ENCODE data around the gene AP1AR.
A peak's percentile ranks its signal among the peaks of the same experiment; 100 is the strongest.

Gene AP1AR

GRCh38 chr4:112284662-112285411 lies 53.2 kb downstream of the AP1AR start:
- peak; percentile 56 for DNase-seq (ENCODE audit: low read depth)
- TF ChIP-seq, protein P1, sequence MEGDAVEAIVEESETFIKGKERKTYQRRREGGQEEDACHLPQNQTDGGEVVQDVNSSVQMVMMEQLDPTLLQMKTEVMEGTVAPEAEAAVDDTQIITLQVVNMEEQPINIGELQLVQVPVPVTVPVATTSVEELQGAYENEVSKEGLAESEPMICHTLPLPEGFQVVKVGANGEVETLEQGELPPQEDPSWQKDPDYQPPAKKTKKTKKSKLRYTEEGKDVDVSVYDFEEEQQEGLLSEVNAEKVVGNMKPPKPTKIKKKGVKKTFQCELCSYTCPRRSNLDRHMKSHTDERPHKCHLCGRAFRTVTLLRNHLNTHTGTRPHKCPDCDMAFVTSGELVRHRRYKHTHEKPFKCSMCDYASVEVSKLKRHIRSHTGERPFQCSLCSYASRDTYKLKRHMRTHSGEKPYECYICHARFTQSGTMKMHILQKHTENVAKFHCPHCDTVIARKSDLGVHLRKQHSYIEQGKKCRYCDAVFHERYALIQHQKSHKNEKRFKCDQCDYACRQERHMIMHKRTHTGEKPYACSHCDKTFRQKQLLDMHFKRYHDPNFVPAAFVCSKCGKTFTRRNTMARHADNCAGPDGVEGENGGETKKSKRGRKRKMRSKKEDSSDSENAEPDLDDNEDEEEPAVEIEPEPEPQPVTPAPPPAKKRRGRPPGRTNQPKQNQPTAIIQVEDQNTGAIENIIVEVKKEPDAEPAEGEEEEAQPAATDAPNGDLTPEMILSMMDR (IDR thresholded peaks at IDR 0.05; ENCODE audit: control insufficient read depth, extremely low read depth, insufficient read depth), result no peak
- H3K4me3 ChIP-seq (ENCODE audit: low read depth, low read length), result peak overlapping the region; percentile 74

- TF ChIP-seq, protein P1 (IDR thresholded peaks at IDR 0.05; ENCODE audit: control insufficient read depth, extremely low read depth, insufficient read depth), result no peak
- H3K4me3 ChIP-seq (ENCODE audit: low read depth, low read length), result no peak overlapping the region
- DNase-seq (ENCODE audit: low read depth), result no peak
Measured at GRCh38 chr4:112287258-112287989, 55.8 kb downstream of the AP1AR start.

- H3K4me3 ChIP-seq (ENCODE audit: low read depth, low read length), result no peak overlapping the region
- TF ChIP-seq, protein P1 (IDR thresholded peaks at IDR 0.05; ENCODE audit: control insufficient read depth, extremely low read depth, insufficient read depth), result no peak
Measured at GRCh38 chr4:112288455-112288854, 56.9 kb downstream of the AP1AR start.

DNA sequence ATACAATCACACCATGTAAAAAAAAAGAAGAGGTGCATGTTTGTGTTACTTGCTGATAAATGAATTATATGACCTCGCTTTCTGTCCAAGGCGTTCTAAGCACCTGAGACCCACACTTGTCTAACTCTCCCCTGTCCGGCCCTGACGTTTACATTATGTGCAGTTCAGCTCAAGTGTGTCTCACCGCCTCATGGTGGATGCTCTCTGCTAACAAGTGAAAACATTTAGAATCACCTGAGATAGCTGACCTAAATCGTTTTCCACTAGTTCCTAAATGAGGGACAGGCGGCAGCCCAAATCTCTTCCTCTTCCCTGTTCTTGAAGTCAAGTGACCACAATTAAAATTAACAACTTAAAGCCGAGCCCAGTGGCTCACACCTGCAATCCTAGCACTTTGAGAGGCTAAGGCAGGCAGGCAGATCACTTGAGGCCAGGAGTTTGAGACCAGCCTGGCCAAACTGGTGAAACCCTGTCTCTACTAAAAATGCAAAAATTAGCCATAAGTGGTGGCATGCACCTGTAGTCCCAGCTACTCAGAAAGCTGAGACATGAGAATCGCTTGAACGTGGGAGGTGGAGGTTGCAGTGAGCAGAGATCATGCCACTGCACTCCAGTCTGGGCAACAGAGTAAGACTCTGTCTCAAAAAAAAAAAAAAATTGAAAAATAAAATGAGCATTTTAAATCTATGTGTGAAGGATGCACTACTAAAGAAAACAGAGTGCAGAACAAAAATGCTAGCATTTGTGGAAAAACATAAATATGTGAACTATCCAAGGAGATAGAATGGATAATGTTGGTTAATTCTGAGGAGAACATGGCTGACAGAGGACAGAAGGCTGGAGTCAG lies 58.0 kb downstream of the AP1AR start:
- TF ChIP-seq, protein P1 (IDR thresholded peaks at IDR 0.05; ENCODE audit: control insufficient read depth, extremely low read depth, insufficient read depth), result no peak

More at GRCh38 chr4:112288455-112288854, 56.9 kb downstream of the AP1AR start:
- no peak for DNase-seq (ENCODE audit: low read depth)

GRCh38 chr4:112290341-112290740 lies 58.8 kb downstream of the AP1AR start:
- TF ChIP-seq, protein P1 (IDR thresholded peaks at IDR 0.05; ENCODE audit: control insufficient read depth, extremely low read depth, insufficient read depth), result no peak

More for the DNA sequence above, 58.0 kb downstream of the AP1AR start:
- no peak for DNase-seq (ENCODE audit: low read depth)
- no peak overlapping the region for H3K4me3 ChIP-seq (ENCODE audit: low read depth, low read length)

DNA sequence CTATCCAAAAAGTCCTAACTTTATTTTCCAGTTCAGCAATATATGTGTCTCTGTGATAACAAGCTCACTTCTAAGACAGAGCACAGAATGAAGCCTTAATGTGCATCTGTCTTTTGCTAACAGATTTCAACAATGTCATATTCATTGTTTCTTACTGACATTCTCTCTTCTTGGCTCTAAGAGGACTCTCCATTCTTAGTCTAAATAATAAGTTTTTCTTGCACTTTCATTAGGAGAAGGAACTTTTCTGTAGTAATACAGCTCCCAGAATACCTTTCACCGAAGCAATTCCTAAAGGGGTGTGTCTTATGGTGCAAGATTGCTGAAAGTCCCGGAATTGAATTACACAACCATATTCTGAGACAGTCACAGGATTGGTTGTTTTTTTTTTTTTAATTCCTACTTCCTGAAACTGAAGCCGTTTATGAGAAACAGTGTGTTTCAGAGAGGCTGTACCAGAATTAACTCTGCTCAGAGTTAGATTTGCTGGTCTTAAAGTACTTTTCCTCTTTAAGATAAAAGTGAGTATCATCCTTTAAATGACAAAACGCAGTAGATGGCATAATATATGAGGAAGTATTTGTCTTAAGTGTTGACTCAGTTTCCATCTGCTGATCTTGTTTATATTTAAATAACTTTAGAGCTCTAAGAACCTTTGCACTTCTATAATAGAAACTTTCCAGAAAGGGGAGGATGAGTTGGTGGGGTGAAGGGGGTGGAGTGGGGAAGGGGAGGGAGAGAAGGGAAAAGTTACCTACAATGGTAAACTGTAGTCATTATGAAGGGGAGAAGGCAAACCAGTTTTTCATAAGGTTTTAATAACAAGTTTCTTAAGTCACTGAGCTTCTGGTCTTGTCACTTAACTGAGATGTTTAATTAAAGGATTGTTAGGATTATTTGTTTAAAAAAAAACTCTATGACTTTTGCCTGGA lies 65.6 kb downstream of the AP1AR start, which contains the start of gene ALPK1:
Gene ALPK1 (plus strand): TSS at position 421 of the 932 bp plus-strand sequence.
- TF ChIP-seq, protein P1 (IDR thresholded peaks at IDR 0.05; ENCODE audit: control insufficient read depth, extremely low read depth, insufficient read depth), result no peak
- H3K4me3 ChIP-seq (ENCODE audit: low read depth, low read length), result peak within 1 kb of the TSS; percentile 47
- DNase-seq (ENCODE audit: low read depth), result peak; percentile 69

More at GRCh38 chr4:112290341-112290740, 58.8 kb downstream of the AP1AR start:
- no peak for DNase-seq (ENCODE audit: low read depth)
- H3K4me3 ChIP-seq (ENCODE audit: low read depth, low read length), result no peak overlapping the region
